HCEC 1CT (cell line): Measurements from ENCODE around the gene CDKN2B-AS1.

ENCODE experiments used
- DNase-seq: peaks from one replicate; pipeline ENCODE4 v3.0.0-alpha.2; 2017

Gene CDKN2B-AS1

DNA sequence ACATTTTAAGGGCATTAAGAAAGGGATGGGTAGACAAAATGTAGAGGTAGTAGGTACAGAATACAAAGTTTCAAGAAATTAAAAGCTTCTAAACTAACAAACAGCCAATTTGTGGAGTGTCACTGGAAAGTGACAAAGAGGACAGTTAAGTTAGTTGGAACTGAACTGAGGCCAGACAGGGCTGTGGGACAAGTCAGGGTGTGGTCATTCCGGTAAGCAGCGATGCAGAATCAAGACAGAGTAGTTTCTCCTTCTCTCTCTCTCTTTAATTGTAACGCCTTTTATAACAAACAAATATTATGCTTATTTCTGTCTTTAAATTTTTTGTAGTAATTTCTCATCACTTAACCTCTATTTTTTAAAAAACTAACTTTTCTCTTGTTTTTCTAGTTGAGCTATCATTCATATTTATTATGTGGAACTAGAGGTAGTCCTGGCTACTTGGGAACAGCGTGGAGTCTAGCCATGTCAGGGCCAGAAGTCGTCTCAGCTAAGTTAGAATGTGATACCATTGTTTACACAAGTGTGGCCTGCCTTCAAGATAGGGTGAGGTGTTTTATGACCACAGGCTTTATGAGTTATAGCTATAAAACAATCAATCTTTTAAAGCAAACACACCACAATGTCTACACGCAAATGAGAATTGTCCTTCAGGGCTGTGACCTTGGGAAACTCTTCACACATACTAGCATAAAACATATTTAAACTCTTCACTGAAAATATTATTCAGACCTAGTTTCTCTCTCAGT is 129.8 kb downstream of the CDKN2B-AS1 start:
- peak; percentile 58 for DNase-seq

DNA sequence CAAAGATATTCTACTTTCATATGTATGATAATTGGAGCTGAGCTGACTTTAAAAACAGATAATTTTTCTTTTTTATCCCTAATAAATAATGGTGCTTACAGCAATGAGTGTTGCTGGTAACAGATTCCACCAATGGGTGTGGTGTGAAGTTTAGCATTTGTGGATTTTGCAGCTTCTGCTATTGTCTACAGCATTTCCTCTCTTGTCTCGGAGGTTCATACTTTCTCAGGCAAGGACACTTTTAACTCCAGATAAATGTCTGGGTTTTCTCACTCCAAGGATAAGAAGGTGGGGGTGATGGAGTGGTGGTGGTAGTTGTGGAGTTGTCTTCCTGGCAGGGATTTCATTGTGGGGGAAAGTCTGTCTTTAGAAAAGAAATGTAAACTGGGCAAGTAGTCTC is 134.5 kb downstream of the CDKN2B-AS1 start:
- no peak for DNase-seq

DNA sequence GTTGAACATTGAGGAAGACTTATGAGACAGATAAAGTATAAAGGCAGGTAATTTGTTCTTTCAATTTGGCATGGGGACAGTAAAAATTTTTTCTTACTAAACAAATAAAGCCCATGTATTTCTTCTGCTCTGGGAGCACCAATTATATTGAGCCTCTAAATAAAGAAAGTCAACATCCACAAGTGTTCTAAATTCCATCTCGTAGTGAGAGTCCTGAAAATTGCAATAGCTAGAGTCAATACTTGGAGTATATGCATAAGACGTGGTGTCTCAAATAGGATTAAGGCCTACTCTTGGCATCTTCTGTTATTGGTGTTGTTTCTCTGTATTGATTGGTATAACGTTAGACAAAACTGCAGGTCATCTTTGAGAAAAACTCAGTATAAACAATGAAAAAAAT is 135.0 kb downstream of the CDKN2B-AS1 start:
- DNase-seq: no peak

DNA sequence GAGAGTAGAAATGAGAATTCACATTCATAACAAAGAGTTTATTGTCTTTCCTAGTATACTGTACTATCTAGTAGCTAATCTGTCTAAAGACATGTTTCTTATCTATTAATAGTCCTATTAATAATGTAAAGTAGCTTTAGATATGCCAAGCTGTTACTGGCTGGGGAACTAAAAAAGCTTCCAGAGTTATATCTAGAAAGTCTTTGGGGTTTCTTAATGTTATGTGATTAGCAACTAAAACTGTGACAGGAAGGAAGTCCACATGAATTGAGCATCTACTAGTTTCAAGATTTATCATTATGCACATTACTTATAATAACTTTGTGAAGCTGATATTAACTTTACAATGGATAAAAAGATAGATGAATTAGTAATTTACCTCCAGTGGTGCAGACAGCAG is 137.2 kb downstream of the CDKN2B-AS1 start:
- DNase-seq: no peak

DNA sequence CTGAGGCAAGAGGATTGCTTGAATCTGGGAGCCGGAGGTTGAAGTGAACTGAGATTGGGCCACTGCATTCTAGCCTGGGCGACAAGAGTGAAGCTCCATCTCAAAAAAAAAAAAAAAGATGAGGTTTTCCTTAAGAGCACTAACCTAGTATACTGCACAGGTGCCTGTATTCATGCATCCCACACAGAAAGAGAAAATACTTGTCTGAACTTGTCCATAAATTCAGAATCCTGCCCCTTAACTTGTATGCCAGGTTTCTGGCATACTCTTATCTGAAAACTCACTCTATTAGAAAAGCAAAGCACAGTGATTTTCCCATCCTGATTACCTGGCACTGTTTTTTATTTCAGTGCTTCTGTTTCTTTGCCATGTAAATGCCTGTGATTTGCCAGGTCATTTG is 139.8 kb downstream of the CDKN2B-AS1 start:
- no peak for DNase-seq

DNA sequence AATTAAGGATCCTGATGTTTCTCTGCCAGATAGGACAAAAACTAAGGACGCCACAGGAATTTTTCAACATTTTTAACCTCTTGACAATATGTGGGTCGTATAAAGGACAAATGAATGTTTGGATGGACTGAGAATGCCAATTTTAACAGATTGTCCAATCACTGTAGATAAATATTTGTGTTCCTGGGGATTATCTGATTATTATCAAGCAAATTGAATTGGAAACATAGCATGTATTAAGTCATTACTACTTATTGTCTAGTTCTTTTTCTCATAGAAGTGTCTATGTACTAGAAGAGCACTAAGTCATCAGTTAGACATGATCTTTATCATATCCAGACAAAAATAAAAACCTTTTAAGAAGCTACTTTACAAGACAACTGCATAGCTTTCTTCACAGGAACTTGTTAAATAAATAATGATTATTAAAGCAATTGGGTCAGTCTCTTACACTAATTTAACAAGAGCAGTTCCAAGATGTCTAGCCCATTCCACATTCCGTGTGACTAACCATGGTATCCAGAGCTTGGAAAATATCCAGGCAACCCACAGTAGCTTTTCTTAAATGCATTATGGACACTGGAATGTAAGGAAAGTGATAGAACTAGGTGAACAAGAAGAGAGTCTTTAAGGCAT is 142.0 kb downstream of the CDKN2B-AS1 start:
- DNase-seq: peak; percentile 81

DNA sequence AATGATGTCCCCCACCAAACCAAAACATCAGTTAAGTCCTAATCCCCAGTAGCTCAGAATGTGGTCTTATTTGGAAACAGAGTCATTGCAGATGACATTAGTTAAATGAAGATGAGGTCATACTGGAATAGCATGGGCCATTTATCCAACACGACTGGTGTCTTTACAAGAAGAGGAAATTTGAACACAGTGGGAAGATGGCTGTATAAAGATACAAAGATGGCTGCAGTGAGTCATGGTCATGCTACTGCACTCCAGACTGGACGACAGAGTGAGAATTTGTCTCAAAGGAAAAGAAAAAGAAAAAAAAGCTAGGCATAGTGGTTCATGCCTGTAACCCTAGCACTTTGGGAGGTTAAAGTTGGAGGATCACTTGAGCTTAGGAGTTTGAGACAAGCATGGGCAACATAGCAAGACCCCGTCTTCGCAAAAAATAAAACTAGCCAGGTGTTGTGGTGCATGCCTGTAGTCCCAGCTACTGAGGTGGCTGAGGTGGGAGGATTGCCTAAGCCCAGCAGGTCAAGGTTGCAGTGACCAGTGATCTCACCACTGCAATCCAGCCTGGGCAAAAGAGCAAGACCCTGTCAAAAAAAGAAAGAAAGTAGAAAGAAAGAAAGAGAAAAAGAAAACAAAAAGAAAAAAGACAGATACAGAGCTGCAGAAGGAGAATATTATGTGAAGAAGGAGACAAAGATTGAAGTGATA is 144.5 kb downstream of the CDKN2B-AS1 start:
- DNase-seq: no peak

DNA sequence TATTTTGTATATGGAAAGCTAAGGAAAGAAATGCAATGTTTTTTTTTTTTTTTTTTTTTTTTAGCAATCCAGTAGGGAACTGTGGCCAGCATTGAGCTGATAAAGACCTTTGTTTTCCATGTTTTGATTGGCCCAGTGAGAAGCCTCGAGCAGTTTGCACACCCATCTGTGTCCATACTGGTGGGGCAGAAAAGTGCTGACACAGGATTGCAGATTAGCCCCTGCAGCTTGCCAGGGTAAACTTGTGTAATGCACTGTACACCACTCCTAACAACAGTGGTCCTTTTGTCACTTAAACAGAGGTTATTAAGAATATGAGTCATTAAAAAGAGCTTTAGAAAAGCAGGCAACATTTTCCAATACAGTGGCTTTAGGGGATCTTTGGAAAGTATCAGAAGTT is 147.3 kb downstream of the CDKN2B-AS1 start:
- DNase-seq: no peak

DNA sequence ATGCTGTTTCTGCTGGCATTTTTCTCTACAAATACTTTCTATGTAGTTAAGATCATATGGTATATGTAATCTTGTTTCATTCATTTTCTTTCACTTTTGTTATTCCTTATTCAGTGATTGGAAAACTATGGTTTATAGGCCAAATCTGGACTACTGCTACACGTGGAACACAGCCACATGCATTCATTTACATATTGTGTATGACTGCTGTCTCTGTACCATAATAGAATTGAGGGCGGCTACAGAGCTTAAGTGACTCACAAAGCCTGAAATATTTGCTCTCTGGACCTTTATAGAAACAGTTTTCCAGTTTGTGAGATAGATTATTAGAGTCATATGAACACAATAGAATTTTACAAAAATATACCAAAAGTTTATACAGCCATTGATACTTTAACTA is 148.1 kb downstream of the CDKN2B-AS1 start:
- peak; percentile 69 for DNase-seq

DNA sequence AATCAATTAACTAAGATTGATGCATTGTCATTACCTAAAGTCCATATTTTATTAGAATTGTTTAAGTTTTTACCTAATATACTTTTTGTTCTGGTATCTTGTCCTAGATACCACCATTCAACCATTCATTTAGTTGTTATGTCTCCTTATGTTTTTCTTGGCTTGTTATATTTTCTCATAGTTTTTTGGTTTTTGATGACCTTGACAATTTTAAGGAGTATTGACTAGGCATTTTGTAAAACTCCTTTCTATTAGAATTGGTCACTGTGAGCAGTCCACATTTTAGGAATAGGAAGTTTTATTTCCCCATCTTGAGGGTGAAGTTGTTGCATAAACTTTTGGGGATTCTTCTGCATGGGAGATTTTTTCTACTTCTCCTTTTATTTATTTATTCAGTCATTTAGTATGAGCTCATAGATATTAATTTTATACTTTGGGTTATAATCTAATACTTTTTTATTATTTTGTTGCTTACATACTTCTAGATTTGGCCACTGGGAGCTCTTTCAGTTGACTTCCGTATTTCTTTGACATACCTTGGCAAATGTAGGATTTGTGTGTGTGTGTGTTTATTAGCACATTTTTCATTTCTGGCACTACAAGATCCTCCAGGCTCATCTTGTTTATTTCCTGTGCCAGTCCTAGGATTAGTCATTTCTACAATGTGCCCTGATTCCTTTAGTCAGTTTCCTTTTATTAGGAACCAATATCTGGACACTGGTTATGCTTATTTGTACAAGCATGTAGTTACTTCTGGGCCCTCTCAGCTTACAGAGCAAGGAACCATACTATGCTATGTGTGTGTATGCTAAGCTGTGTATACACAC is 149.4 kb downstream of the CDKN2B-AS1 start:
- DNase-seq: no peak

DNA sequence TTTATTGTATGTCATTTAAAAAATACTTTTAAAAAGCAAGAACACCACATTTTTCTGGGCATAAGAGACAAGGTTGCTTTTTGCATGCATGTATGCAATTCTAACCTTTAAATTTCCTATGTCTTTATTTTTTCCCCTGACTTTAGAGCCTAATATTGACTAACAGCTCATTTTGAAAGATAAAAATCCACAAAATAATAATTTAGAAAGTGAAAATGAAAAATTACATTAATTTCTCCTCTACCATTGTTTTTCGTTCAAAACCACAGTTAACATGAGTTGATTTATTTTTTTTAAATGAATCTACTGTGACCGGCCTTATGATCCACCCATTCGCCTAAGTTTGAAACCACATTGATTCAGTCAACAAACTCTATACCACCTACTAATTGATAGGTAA is 152.0 kb downstream of the CDKN2B-AS1 start:
- no peak for DNase-seq

DNA sequence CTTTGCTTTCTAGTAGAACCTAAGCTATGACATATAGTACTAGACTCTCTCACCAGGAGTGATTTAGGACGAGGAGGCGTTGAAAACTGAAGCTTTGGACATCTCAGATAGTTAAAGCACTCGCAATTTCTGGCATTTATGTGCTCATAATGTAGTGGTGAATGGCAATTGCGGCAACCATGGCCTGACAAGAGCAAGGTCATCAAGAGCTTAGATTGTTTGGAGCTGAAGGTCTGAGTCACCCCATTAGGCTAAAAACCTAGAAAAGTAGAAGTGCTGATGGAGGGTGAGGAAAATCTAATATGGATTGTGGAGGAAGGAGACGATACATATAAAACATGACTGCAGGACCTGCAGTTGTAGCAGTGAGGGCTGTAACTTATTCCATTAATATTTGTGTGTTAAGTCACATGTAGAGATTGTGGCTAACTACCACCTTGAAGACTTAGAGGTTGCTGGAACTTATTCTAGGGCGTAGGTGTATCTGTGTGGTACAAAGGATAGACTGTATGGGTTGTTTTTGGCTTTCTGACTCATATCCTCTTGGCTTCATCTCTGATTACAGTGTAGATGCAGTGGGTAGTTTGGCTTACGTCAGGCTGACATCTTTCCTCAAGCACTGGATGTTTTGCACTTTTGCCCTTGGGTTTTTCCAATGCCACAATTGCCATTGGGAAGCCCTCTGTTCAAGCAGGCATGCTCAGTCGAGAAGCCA is 153.4 kb downstream of the CDKN2B-AS1 start:
- DNase-seq: peak; percentile 96

DNA sequence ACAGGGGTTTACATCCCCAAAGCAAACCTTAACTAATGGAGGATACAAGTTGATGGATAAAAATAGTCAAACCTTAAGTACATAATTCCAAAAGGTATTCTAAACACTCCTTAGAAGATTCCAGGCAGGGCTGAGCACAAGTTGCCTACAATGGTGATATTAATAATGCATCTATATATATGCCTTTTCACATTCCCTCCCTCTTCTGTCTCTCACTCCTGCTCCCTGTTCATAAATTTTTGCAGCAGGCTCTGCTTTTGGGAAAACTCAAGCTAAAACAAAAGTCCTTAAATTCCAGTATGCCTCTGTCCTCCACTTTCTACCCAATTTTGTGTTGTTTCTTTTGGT is 153.9 kb downstream of the CDKN2B-AS1 start:
- no peak for DNase-seq

DNA sequence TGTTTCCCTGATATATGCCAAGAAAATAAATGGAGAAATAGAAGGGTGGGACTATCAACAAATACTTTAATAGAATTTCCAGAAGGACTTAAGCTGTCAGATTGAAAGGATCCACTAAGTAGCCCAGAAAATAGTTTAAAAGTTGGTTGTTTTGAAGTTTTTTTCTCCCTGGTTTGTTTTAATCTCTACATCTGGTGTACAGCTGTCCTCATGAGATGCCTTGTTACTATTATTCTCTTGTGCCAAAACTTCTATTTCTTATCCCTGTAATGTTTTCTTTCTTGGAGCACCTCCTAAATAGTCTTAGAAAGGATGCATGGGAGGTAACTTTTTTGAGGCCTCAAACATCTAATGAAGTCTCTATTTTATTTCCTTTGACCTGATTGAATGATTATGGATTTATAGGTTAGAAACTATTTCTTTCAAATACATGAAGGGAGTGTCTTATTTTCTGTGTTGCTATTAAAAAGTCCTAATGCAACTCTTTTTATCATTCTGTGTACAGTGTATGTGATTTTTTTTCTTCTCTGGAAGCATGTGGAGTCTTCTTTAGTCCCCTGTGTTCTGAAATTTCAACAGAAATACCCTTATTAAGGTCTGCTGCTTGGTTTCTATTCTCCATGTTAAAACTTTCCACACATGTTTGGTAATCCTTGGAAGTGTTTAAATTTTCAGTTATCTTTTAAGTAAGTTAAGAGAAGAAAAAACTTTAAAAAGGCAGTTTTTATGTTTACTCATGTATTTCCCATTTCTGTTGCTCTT is 154.5 kb downstream of the CDKN2B-AS1 start:
- DNase-seq: peak; percentile 75

DNA sequence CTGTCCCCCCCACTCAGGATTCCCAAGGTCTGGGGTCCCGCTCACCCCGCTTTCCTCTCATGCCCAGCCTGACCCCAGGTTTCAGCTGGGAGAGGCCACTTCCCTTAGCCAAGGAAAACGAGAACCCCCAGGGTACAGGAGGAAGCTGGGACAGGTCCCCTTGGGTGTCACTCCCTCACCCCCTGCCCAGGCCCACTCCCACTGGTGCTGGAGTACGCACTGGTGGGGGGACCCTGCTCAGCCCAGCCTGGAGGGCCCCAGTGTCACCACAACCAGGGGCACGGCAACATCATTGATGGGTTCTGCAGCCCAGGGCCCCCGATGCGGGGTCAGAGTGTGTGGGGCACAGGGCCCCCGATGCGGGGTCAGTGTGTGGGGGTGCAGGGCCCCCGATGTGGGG is 159.5 kb downstream of the CDKN2B-AS1 start:
- no peak for DNase-seq

DNA sequence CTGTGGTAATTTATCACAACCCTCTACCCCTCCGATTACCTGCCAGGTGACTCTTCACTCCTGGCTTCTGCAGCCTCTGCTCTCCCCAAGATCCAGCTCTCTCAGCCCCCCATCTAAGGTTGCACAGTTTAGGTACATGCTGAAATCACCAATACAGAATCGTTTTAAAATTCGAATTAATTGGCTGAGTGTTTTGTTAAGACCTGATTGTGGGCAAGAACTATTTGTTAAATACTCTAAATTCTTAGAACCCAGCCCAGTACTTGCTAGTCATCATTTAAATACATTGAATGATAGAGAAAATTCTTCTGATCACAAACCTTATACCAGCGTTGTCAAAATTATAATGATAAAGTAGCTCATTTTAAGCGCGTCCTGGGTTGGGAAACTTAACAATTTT is 162.0 kb downstream of the CDKN2B-AS1 start:
- no peak for DNase-seq

DNA sequence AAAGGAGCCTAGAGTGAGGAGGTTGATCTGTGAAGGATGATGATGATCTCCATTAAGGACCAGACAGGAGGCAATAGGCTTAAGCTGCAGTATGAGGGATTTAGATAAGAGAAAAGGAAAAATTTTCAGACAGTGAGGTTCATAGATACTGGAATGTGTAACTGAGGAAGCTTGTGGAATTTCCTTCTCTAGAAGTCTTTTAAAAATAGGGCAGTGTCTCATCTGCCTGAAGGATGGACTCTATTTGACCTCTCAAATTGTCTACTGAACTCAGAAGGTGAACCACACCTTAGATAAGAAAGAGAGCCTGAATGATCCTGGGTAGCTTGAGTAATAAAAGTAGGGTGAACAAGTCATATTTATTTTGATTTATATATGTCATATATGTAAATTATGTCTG is 162.7 kb downstream of the CDKN2B-AS1 start:
- no peak for DNase-seq

DNA sequence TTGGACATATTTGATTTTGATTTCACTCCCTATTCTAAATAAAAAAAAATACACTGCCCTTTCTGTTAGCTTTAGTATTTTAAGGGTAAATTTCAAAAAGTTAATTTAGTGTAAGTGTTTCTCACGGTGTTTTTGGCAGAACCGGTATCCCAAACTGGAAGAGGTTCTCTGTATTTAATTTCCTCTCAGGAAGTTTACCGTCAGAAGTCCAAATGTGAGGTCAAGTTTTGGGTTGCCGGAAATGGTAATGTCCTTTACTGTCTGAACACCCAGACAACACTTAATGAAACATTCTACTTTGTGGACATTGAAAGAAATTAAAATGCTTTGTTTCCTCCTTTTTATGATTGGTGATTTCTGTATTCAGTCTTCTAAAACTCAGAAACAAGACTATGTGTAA is 163.2 kb downstream of the CDKN2B-AS1 start:
- no peak for DNase-seq

DNA sequence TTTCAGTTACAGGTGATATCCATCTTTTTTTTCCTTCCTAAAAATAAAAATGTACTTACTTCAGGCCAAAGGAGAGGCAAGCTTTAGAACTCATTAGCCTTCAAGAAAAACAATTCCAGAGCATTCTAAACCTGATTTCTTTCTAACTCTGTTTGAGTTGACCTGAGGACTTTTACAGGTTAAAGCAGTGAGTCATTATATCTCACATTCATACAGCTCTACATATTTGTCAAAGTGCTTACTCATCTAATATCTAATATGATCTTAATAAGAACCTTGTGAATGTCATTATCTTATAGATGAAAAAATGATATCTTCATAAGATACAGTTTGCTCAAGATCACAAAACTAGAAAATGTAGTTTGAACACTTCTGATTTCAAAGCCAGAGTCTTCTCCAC is 163.7 kb downstream of the CDKN2B-AS1 start:
- peak; percentile 12 for DNase-seq

DNA sequence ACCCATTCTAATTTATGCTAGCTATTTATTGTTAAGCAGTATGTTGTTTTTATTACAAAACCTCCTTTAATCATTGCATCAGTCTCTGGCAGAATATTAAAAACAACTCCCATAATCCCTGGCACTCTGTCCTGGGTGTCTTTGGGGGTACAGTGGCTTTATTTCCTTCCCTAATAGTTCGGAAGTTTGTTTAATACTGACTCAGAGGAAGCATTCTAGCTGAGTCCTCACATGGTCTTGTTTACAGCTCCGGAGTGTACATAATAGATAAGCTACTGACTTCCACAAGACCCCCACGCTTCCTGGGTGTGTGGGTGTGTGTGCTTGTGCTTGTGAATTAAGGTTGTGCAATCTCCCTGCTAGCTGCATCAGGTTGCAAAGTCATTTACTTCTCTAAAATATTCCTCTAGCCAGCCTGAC is 164.3 kb downstream of the CDKN2B-AS1 start:
- peak; percentile 94 for DNase-seq

DNA sequence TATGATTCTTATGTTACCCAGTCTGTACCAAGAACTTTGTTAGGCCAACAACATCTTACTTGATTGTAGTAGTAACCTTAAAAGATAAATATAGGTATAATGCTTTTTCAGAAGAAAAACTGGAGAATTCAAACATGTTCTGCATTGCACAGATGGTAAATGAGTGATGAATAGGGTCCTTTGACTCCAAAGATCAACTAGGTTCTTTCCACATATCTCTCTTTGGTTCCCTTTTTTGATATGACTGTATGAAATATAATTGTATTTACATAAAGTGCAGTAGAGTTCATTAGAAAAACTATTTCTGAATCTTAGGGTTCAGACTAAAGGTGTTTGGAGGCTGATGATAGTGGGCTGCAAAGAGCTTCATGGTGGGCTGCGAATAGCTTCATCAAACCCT is 165.0 kb downstream of the CDKN2B-AS1 start:
- no peak for DNase-seq

DNA sequence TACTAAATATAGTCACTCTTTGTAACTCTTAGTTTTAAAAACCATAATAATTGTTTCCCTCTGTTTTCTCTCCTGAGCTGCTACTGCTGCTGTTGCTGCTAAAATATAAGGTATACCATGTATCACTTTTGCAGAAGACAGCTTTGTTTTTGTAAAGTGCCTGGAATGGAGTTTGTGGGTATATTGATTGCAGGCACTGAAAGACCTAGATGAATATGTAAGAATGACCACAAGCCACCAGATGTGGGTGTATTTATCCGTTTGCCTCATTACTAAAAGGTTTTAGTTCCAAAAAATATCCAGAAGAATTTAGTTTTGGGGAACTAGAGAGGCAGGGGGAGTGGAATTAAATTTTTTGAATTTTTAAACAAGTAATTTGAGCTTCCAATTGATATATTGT is 165.6 kb downstream of the CDKN2B-AS1 start:
- peak; percentile 62 for DNase-seq
